PFSK-1 (cell line): Measurements from ENCODE around the gene ALDH8A1.

Experiments used
- FOXP2 ChIP-seq: optimal IDR thresholded peaks from 2 replicates; pipeline ENCODE3; 2011; ENCODE audit warnings: borderline replicate concordance, control low read depth, inconsistent platforms; ENCODE audit not compliant: insufficient read depth; ENCODE audit errors: extremely low read length, extremely low read depth
- POLR2AphosphoS5 ChIP-seq: IDR thresholded peaks from 2 replicates; pipeline ENCODE4 v1.6.1; 2012; ENCODE audit warnings: low read depth, mild to moderate bottlenecking, control low read depth, low read length, moderate library complexity
- SIN3A ChIP-seq: IDR thresholded peaks from 2 replicates; pipeline ENCODE4 v1.6.1; 2012; ENCODE audit warnings: mild to moderate bottlenecking, low read length, moderate library complexity, borderline replicate concordance; ENCODE audit not compliant: insufficient read depth
- TAF1 ChIP-seq: IDR thresholded peaks from 2 replicates; pipeline ENCODE4 v1.6.1; 2012; ENCODE audit warnings: low read length, control low read depth, borderline replicate concordance; ENCODE audit not compliant: insufficient read depth
- TF ChIP-seq, protein P1 (sequence below), 2 experiments: IDR thresholded peaks; 2 replicates each; pipeline versions ENCODE4 v1.6.1 to v1.8.0; 2011 to 2012; ENCODE audit warnings: low read depth in 2 of 2, low read length in 2 of 2, control low read depth in 1 of 2, inconsistent platforms in 1 of 2, mild to moderate bottlenecking in 1 of 2, moderate library complexity in 1 of 2; ENCODE audit not compliant: insufficient read depth in 1 of 2

ALDH8A1 gene

DNA sequence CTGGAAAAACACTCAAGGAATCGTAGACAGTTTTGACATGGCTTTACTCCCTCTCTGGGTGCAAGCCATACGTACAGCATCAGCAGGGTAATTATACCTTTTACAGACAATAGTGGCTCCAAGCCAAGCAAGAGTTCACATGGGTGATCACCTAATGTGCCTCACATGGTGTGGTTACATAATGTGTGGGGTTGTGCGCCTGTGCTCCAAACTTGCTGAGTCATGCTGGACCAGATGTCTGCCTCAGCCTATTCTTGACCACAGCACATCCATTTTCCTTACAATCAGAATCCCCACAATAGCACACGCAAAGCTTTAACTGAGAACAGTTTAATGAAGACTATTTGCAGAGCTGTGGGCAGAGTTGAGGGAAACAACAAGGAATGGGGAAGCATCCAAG is 74.5 kb downstream of the ALDH8A1 start:
- TF ChIP-seq POLR2AphosphoS5 (no peak), TAF1 (no peak), FOXP2 (no peak), SIN3A (no peak)
- TF ChIP-seq, protein P1, sequence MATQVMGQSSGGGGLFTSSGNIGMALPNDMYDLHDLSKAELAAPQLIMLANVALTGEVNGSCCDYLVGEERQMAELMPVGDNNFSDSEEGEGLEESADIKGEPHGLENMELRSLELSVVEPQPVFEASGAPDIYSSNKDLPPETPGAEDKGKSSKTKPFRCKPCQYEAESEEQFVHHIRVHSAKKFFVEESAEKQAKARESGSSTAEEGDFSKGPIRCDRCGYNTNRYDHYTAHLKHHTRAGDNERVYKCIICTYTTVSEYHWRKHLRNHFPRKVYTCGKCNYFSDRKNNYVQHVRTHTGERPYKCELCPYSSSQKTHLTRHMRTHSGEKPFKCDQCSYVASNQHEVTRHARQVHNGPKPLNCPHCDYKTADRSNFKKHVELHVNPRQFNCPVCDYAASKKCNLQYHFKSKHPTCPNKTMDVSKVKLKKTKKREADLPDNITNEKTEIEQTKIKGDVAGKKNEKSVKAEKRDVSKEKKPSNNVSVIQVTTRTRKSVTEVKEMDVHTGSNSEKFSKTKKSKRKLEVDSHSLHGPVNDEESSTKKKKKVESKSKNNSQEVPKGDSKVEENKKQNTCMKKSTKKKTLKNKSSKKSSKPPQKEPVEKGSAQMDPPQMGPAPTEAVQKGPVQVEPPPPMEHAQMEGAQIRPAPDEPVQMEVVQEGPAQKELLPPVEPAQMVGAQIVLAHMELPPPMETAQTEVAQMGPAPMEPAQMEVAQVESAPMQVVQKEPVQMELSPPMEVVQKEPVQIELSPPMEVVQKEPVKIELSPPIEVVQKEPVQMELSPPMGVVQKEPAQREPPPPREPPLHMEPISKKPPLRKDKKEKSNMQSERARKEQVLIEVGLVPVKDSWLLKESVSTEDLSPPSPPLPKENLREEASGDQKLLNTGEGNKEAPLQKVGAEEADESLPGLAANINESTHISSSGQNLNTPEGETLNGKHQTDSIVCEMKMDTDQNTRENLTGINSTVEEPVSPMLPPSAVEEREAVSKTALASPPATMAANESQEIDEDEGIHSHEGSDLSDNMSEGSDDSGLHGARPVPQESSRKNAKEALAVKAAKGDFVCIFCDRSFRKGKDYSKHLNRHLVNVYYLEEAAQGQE (IDR thresholded peaks at IDR 0.05; ENCODE audit: insufficient read depth in 1 of 2, low read depth in 2 of 2, low read length in 2 of 2) = no peak

DNA sequence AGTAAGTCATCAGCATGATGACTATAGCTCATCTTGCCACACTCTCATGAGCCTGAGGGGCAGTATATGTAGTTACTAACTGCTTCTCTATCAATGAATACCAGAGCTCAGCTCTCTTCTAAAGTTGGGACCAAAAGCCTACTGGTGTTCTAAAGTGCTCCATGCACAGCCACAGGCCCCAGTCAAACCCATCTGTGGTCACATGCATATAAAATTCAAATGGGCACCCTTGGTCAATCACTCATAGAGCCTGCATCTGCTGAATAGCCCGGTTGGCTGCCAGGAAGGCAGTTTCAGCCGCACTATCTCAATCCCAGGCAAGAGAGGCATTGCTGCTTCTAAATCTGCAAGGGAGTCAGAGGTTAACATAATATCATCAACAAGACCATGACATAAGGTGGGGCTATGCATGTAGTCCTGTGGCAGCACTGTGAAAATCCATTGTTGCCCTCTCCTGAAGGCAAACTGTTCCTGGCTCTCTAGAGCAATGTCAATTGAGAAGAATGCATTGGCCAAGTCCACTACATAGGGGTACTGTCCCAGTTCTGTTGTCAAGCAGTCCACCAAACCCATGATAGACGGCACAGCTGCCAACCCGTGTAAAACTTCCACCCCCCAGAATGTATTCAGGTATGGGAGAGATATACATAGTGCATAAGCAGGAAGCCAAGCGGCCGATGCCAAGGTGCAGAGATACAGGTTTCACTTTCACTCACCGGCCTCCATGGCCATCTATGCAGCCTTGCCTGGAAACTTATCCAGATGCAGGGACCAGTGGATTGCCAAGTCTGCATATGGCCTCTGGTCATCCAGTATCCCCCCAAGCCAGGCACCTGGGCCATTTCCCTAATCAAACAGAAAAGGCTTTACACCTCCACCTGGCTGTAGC is 76.2 kb downstream of the ALDH8A1 start:
- TF ChIP-seq, protein P1 (IDR thresholded peaks at IDR 0.05; ENCODE audit: insufficient read depth in 1 of 2, low read depth in 2 of 2, low read length in 2 of 2) = no peak
- TF ChIP-seq SIN3A = no peak
- TF ChIP-seq TAF1 = no peak
- TF ChIP-seq FOXP2 = no peak
- TF ChIP-seq POLR2AphosphoS5 = no peak

DNA sequence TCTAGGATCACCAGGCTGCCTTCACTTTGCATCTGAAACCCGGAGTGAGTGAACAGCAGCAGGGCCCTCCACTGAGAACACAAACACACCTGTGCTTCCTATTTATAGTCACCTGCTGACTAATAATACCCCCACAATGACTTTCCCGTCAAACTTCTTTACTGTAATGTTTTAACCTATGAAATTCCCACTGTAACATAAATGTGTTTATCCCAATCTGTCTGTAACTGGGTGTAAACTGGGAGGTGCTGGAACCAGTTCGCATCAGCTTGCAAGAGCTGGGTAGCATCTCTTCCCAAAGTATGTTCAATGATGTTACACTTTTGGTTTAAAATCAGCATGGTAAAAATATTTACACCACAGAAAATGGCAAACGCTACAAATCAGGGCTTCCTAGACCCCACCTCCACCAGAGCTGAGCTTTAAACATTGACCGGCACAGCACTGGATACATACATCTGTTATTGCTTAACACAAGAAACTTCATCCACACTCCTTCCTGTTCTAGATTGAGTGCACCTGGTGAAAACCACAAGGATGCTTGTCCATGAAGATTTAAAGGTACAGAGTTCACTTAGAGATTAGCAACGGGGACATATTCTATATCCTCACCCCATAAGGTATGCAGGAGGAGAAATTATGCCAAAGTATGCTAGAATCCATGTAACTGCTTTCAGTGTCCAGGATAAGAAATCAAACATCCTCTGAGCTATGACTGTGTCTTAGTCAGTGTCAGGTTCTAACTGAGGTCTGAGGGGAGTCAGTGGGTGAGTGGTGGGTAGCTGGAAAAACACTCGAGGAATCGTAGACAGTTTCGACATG is 79.0 kb downstream of the ALDH8A1 start:
- TF ChIP-seq SIN3A (no peak), POLR2AphosphoS5 (no peak), TAF1 (no peak), FOXP2 (no peak)
- TF ChIP-seq, protein P1 (IDR thresholded peaks at IDR 0.05; ENCODE audit: insufficient read depth in 1 of 2, low read depth in 2 of 2, low read length in 2 of 2) = no peak

DNA sequence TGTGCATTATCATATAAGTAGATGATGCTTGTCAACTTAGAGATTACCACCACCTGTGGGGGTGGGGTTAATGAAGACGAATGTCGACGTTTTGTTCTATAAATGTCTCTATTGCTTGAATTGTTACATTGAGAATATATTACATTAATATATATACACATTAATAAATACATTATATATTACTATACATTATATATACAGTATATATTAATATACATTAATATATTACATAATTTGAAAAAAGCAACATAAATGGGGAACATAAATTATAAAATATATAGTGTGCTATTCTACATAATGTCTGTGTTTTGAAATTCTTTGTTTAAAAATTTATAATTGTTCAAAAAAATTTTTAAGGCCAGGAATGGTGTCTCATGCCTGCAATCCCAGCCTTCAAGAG is 81.1 kb downstream of the ALDH8A1 start:
- no peak for TF ChIP-seq TAF1
- TF ChIP-seq, protein P1 (IDR thresholded peaks at IDR 0.05; ENCODE audit: insufficient read depth in 1 of 2, low read depth in 2 of 2, low read length in 2 of 2) = no peak
- TF ChIP-seq SIN3A = no peak
- TF ChIP-seq FOXP2 = no peak
- no peak for TF ChIP-seq POLR2AphosphoS5
